A549 treated with RU486 at 1 μM for 4 hours (cell line): ENCODE results near the gene FAH. TPM values are rescaled to one million over a fixed set of nuclear protein-coding genes. Genes with fewer than 3 reads are reported as not detected.

Experiments
- total RNA-seq: library from RNA; stranded (reverse); fragments of 200-300 nt; extraction: Qiagen RNA extraction; gene quantifications from 5 replicates; pipeline ENCODE4 v1.2.3, GENCODE V29; 2022; ENCODE audit warnings: low read depth

The FAH gene
- 35.3 to 43.5 TPM (median 37.0 TPM) in 5 replicates for total RNA-seq

DNA sequence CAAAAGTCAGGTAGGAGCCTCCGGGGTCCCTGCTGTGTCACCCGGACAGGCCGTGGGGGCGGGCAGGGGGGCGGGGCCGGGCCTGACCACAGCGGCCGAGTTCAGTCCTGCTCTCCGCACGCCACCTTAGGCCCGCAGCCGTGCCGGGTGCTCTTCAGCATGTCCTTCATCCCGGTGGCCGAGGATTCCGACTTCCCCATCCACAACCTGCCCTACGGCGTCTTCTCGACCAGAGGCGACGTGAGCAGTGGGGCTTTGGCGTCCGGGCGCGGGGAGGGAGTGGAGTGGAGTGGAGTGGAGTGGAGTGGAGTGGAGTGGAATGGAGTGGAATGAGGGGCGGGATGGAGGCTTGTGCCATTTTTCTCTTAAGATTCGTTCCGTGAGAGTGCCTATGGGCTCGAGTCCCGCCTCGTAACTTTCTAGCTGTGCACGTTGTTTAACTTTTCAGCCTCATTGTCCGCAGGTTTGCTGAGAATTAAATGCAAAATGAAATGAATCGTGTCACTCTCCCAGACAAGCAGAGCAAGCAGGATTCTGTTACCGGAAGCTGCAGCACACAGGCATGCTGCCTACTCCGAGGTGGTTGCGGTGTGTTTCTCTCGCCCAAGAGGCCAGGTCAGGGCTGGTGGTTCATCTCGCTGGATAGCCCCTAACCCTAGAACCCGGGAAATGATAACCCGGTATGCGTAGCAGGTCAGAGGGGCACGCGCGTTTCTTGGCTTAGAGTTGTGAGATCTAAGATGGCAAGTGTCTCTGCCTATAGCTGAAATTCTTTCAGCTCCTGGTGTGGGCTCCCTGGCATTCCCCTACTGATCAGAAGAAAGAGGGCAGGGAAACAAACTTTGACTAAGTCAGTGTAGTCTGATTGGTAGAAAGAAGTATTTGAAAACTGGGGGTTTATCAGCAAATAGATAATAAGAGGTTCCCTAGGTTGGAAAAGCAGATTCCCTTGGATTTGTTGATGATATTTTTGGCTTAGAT lies at the start of gene FAH:
TSS of gene FAH (plus strand) at position 104 of the 981 bp plus-strand sequence. CDS start at position 160, 56 bp downstream.

Other genes with a start within 250 kb of the FAH start
- gene BCL2A1, start 181.8 kb upstream of the FAH start, total RNA-seq, result 11.8 to 26.2 TPM (median 16.5 TPM) in 5 replicates
- 88.6 to 129 TPM (median 110 TPM) in 5 replicates for gene ZFAND6, start 93.3 kb upstream of the FAH start, total RNA-seq
- 0.02 TPM in 1 of 5 replicates, not detected in the others for gene CTXND1, start 99.2 kb downstream of the FAH start, total RNA-seq